ACHN (cell line): ENCODE results near the gene NTNG1.

Experiments used
- DNase-seq: peaks from one replicate; pipeline ENCODE4 v3.0.0-alpha.2; 2015
- in situ Hi-C: cut with HindIII; loops from 2 replicates; pipeline ENCODE4 v1.10.0; 2017; ENCODE audit warnings: low sequenced_read_pairs, low pct_ligation_motif_present, low pct_unique_long_range_greater_than_20kb

NTNG1 gene

GRCh38 chr1:107358619-107359327 lies 217.9 kb downstream of the NTNG1 start:
- no peak for DNase-seq
- in situ Hi-C loops = no loop called here

GRCh38 chr1:107359472-107360241 lies 218.8 kb downstream of the NTNG1 start:
- in situ Hi-C loops = no loop called here
- no peak for DNase-seq

GRCh38 chr1:107362468-107363140 lies 221.8 kb downstream of the NTNG1 start:
- DNase-seq = no peak
- in situ Hi-C loops = no loop called here

GRCh38 chr1:107363154-107363553 lies 222.3 kb downstream of the NTNG1 start:
- in situ Hi-C loops = no loop called here
- no peak for DNase-seq

- DNase-seq = no peak
Observed at GRCh38 chr1:107365527-107366240, 224.8 kb downstream of the NTNG1 start.

GRCh38 chr1:107378426-107378825 lies 237.6 kb downstream of the NTNG1 start:
- in situ Hi-C loops = no loop called here
- peak; percentile 52 for DNase-seq

More at GRCh38 chr1:107365527-107366240, 224.8 kb downstream of the NTNG1 start:
- in situ Hi-C loops = no loop called here

GRCh38 chr1:107378866-107379265 lies 238.0 kb downstream of the NTNG1 start:
- in situ Hi-C loops = no loop called here

GRCh38 chr1:107379826-107380225 lies 239.0 kb downstream of the NTNG1 start:
- peak; percentile 65 for DNase-seq
- in situ Hi-C loops = no loop called here

More at GRCh38 chr1:107378866-107379265, 238.0 kb downstream of the NTNG1 start:
- DNase-seq = peak; percentile 82

GRCh38 chr1:107389410-107390396 lies 248.9 kb downstream of the NTNG1 start:
- no peak for DNase-seq
- in situ Hi-C loops = no loop called here

GRCh38 chr1:107394301-107394700 lies 253.5 kb downstream of the NTNG1 start:
- in situ Hi-C loops = no loop called here
- no peak for DNase-seq

GRCh38 chr1:107401704-107402103 lies 260.9 kb downstream of the NTNG1 start:
- in situ Hi-C loops = no loop called here

GRCh38 chr1:107404756-107405155 lies 263.9 kb downstream of the NTNG1 start:
- no peak for DNase-seq
- in situ Hi-C loops = no loop called here

More at GRCh38 chr1:107401704-107402103, 260.9 kb downstream of the NTNG1 start:
- DNase-seq = no peak

- in situ Hi-C loops = no loop called here
- peak; percentile 9 for DNase-seq
Observed at GRCh38 chr1:107405236-107405635, 264.4 kb downstream of the NTNG1 start.

- DNase-seq = no peak
- in situ Hi-C loops = no loop called here
Observed at GRCh38 chr1:107407011-107407410, 266.2 kb downstream of the NTNG1 start.

GRCh38 chr1:107413546-107413945 lies 272.7 kb downstream of the NTNG1 start:
- DNase-seq = no peak
- in situ Hi-C loops = no loop called here

- DNase-seq = no peak
- in situ Hi-C loops = no loop called here
Observed at GRCh38 chr1:107413951-107414350, 273.1 kb downstream of the NTNG1 start.

- no peak for DNase-seq
Observed at GRCh38 chr1:107414550-107414949, 273.7 kb downstream of the NTNG1 start.

GRCh38 chr1:107415241-107415640 lies 274.4 kb downstream of the NTNG1 start:
- in situ Hi-C loops = no loop called here
- no peak for DNase-seq

More at GRCh38 chr1:107414550-107414949, 273.7 kb downstream of the NTNG1 start:
- in situ Hi-C loops = no loop called here
